Heart left ventricle (tissue), 16 donors: ENCODE data around the gene TPBGL. TPM values are rescaled to one million over a fixed set of nuclear protein-coding genes. Genes with fewer than 3 reads are reported as not detected.

Experiments used
- ATAC-seq, 4 donors: fragments of 200-7000 bp; cut with Tn5 transposase; one replicate each; pipeline ENCODE4 v1.9.1; 2020 to 2022; ENCODE audit warnings: moderate library complexity in 4 of 4, mild to moderate bottlenecking in 3 of 4, moderate number of reproducible peaks in 1 of 4
- DNase-seq, 5 donors: peaks; one replicate each; pipeline ENCODE4 v3.0.0-alpha.2; 2020
- H3K27ac ChIP-seq, 12 donors: fragments of 200-600 bp; sonication (generic) in 4 of 12; one replicate each; pipeline versions ENCODE4 v1.5.0 to v1.8.0; 2016 to 2022; ENCODE audit warnings: mild to moderate bottlenecking in 2 of 12
- H3K27me3 ChIP-seq, 9 donors: fragments of 200-600 bp; sonication (generic) in 2 of 9; one replicate each; pipeline versions ENCODE4 v1.5.1 to v1.8.0; 2016 to 2022; ENCODE audit warnings: mild to moderate bottlenecking in 3 of 9
- H3K36me3 ChIP-seq, 9 donors: fragments of 200-600 bp; sonication (generic) in 2 of 9; one replicate each; pipeline versions ENCODE4 v1.5.0 to v1.8.0; 2018 to 2022; ENCODE audit warnings: mild to moderate bottlenecking in 2 of 9
- H3K4me1 ChIP-seq, 12 donors: fragments of 200-600 bp; sonication (generic) in 4 of 12; one replicate each; pipeline versions ENCODE4 v1.5.0 to v1.8.0; 2016 to 2022; ENCODE audit warnings: mild to moderate bottlenecking in 3 of 12
- H3K4me3 ChIP-seq, 12 donors: fragments of 200-600 bp; sonication (generic) in 4 of 12; one replicate each; pipeline versions ENCODE4 v1.5.0 to v1.8.0; 2017 to 2022; ENCODE audit warnings: mild to moderate bottlenecking in 9 of 12, moderate library complexity in 4 of 12
- H3K9me3 ChIP-seq, 12 donors: fragments of 200-600 bp; sonication (generic) in 4 of 12; one replicate each; pipeline versions ENCODE4 v1.5.0 to v1.8.0; 2016 to 2022; ENCODE audit warnings: mild to moderate bottlenecking in 1 of 12
- CTCF ChIP-seq, 12 donors: fragments of 200-600 bp; sonication (generic) in 4 of 12; IDR thresholded peaks; one replicate each; pipeline versions ENCODE4 v1.5.0 to v1.8.0; 2018 to 2022; ENCODE audit warnings: antibody characterized with exemption in 12 of 12, mild to moderate bottlenecking in 5 of 12
- POLR2A ChIP-seq, 2 donors: fragments of 450-650 bp; IDR thresholded peaks; one replicate each; pipeline ENCODE4 v1.6.1; 2017; ENCODE audit warnings: antibody characterized with exemption in 2 of 2, mild to moderate bottlenecking in 2 of 2, moderate library complexity in 2 of 2
- WGBS, 4 donors: extraction: QIAGEN DNeasy Blood & Tissue Kit in 2 of 4; methylation state at CpG; one replicate each; pipeline versions ENCODE4 v1.1.5 to v1.1.7; 2013 to 2018; 5-methylcytosine and 5-hydroxymethylcytosine counted together
- intact Hi-C, 10 donors: fragments of 100-400 bp; cut with DNase I; formaldehyde crosslinking; loops; one replicate each; pipeline versions ENCODE4 v1.11.1 to v1.14.2; 2022
- polyA plus RNA-seq, 2 donors: library from polyadenylated mRNA; stranded (reverse); fragments of 200-250 nt; gene quantifications; one replicate each; pipeline ENCODE4 v1.2.3, GENCODE V29; 2013
- total RNA-seq, 9 donors: library from RNA; depleted of rRNA in 2 of 9; stranded (reverse); fragments of >200 nt in 2 of 9; fragmentation: NEBNext Ultra II Directional in 3 of 9; extraction: Animal tissue kit (Norgen Biotek cat#: 25700) in 3 of 9; gene quantifications; one replicate each; pipeline versions ENCODE4 v1.1.0 to v1.2.4, GENCODE V29; 2016 to 2023
- donor health status: ischemic (EF 13 %, LVEDD 7.1; RV severe dilation, severe dysfunction).
- donor health status: healthy with polysubstance abuse.
- donor health status: DM: no; HTN: yes; CAD: no.
- donor health status: DM: no; HTN: no; CAD: no.
- donor health status: ischemic (EF 25% LVEDD 6.9; RV normal size, moderate dysfunction).
- donor health status: ischemic (EF 25% LVEDD 5.7; RV mildly dilated, moderate dysfunction).
- donor health status: healthy.
- donor health status: DM: yes; HTN: yes; CAD: no.
- donor health status: ischemic (EF 35%, LVEDD 5.7; RV mildly dilated, moderate dysfunction).
- donor health status: nonischemic (EF 11% LVEDD 7.7; RV severe dilation, severe dysfunction).
- donor health status: DM: yes; HTN: yes; CAD: no.
- donor health status: PGD.
- donor health status: ischemic (EF 29% LVEDD 5.4; RV normal size, mild dysfunction).
- donor health status: nonischemic (EF 23%, LVEDD 6.1; RV moderate dilation, normal function).

TPBGL gene
- total and polyA plus RNA-seq, 11 donors: 0.07 to 1.0 (median 0.14) TPM; not detected in 5

DNA sequence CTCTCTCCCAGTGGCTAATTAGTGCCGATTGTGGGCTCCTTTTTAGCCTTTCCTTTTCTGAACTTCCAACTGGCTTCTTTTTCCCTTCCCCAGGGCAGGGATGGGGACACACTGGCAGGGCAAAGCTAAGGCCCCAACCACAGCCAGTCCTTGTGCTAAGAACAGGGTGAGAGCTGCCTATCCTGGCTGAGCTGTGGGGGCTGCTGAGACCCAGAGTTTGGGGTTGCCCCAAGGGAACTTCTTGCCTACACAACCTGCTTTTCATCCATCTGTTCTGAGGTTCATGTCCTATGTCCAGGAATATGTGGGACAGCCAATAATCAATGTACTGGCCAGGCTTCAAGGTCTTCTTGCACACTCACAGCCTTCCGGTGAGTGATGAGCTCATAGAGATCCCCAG is 10.0 kb upstream of the TPBGL start:
- Histone ChIP-seq H3K27me3 (peaks cover 0 to 12% (median 0%) of the 10 kb centered on the region in 9 donors), H3K36me3 (no peaks in the 10 kb centered on the region), H3K4me3 (no peak overlapping the region), H3K4me1 (no peaks in the 10 kb centered on the region), H3K9me3 (no peaks in the 10 kb centered on the region), H3K27ac (no peak overlapping the region)
- intact Hi-C loops: no loop called here
- ATAC-seq (no peak), DNase-seq (no peak)
- TF ChIP-seq POLR2A (IDR thresholded peaks at IDR 0.05) (no peak), CTCF (IDR thresholded peaks at IDR 0.05) (no peak)
- 61 to 80% (median 65%) methylated on average over 2 of the region's 2 CpGs for WGBS, 4 donors

GRCh38 chr11:75233754-75234172 is 6.8 kb upstream of the TPBGL start:
- TF ChIP-seq POLR2A (IDR thresholded peaks at IDR 0.05) (no peak), CTCF (IDR thresholded peaks at IDR 0.05) (no peak)
- WGBS, 4 donors: 36 to 53% (median 48%) methylated on average over 3 of the region's 3 CpGs

DNA sequence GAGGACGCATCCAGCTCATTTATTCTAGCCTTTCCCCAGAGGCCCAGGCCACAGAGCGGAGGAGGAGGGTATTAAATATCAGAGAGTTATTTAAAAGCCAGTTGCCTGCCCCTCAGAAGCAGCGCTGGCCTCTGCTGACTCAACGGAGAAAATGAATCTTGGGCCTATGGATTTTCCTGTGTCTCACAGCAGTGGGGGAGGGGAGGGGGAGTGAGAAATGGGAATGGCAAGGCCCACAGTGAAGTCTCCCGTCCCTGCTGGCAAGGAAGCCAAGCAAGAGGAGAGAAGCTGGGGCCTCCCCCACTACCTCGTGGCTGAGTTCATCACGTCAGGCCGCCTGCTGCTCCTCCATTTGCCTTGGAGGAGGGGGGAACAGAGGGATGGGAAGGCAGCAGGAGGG is 4.5 kb upstream of the TPBGL start:
- ATAC-seq: no peak
- no peak for DNase-seq
- Histone ChIP-seq H3K4me1 (peaks cover 0 to 11% (median 5%) of the 10 kb centered on the region in 12 donors), H3K4me3 (no peak overlapping the region), H3K36me3 (no peaks in the 10 kb centered on the region), H3K9me3 (no peaks in the 10 kb centered on the region), H3K27me3 (peaks cover 8 to 28% (median 13%) of the 10 kb centered on the region in 9 donors), H3K27ac (no peak overlapping the region)
- no peak for TF ChIP-seq POLR2A (IDR thresholded peaks at IDR 0.05)
- TF ChIP-seq CTCF (IDR thresholded peaks at IDR 0.05): no peak
- intact Hi-C loops: no loop called here
- whole genome bisulfite sequencing, 4 donors: 35 to 44% (median 42%) methylated on average over 8 of the region's 8 CpGs

More at GRCh38 chr11:75233754-75234172, 6.8 kb upstream of the TPBGL start:
- Histone ChIP-seq H3K9me3 (no peaks in the 10 kb centered on the region), H3K27me3 (peaks cover 0 to 18% (median 0%) of the 10 kb centered on the region in 9 donors), H3K4me1 (no peaks in the 10 kb centered on the region), H3K36me3 (no peaks in the 10 kb centered on the region), H3K27ac (no peak overlapping the region), H3K4me3 (no peak overlapping the region)
- DNase-seq (peak in 1 of 5 donors; percentile 32), ATAC-seq (no peak)
- intact Hi-C loops: no loop called here

- peaks cover 8 to 31% (median 17%) of the 10 kb centered on the region in 9 donors for H3K27me3 ChIP-seq
- ATAC-seq (no peak), DNase-seq (no peak)
- TF ChIP-seq POLR2A (IDR thresholded peaks at IDR 0.05) (no peak), CTCF (IDR thresholded peaks at IDR 0.05) (no peak)
- H3K4me1 ChIP-seq: peaks cover 0 to 19% (median 5%) of the 10 kb centered on the region in 12 donors
- H3K36me3 ChIP-seq: no peaks in the 10 kb centered on the region
- H3K27ac ChIP-seq: no peak overlapping the region
- intact Hi-C loops: no loop called here
- no peaks in the 10 kb centered on the region for H3K9me3 ChIP-seq
- WGBS, 4 donors: 79 to 86% (median 83%) methylated on average over 8 of the region's 8 CpGs
- H3K4me3 ChIP-seq: no peak overlapping the region
These were observed 3.5 kb upstream of the TPBGL start for GRCh38 chr11:75237050-75237449.
